ENCODE data around the gene ZNF19.

The ZNF19 gene

DNA sequence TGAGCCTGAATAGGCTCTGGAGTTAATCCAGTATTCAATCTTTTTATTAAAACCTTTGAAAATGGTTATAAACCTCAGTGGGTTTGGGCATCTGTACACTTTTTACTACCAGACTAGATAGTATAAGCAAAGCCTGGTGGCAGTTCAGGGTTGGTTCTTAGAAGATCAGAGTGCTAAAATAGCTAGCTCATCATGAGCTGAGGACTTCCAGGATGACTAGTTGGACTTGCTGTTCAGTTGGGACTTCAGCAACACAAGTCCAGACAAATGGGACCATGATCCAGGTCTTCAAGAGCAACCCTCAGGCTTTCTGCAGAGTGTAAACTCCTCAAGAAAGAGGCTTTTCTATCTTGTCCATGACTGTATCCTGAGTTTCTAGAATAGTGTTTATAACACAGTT is 1.2 kb upstream of the ZNF19 start:
- DNase-seq (ENCODE audit: low read depth in 2 of 2) = no peak

DNA sequence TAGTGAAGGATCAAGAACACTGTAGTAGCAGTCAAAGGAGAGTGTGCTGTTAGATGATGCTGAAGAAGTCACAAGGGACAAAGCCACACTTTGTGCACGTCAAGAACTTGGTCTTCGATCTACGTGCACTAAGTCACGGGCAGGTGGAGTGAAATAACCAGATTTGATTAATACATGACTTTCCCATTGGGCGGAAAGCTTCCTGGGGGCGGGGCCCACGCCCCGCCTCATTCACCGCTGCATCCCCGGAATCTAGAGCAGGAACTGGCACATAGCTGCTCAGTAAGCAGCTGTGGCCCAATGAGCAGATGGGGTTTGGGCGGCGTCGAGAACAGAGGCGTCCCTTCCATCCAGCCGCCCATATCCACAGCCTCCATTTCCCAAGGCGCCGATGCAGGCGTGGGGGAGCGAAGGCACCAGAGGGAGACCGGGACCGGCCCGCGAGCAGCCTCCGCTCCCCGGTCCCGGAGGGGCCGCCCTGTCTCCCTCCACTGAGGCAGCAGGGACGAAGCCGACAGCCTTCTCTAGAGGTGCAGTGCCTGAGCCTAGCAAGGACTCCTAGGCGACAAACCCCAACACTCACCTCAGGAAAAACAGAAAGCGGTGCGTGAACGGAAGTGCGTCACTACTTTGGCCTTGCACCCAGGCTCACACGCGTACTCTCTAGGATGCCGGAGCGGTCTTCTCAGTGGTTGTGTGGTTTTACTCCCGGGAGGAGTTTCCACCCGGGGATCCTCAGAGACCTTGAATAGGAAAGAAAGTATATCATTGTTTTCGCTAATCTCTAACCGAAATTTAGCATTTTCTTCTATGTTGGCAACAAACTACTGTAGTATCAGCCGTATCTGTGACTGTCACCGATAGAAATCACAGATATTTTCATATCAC is 4.9 kb downstream of the ZNF19 start:
- DNase-seq (ENCODE audit: low read depth in 2 of 2) = peak; percentile 62 to 66

DNA sequence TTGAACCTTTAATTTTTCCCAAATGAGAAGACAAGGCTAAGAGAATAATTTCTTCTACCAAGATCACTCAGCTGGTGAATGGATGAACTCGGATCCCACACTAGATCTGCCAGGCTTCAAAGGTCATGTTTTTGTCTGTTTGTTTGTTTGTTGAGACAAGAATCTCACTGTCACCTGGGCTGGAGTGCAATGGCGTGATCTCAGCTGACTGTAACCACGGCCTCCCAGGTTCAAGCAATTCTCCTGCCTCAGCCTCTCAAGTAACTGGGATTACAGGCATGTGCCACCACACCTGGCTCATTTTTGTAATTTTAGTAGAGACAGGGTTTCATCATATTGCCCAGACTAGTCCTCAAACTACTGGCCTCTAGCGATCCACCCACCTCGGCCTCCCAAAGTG is 6.6 kb downstream of the ZNF19 start:
- no peak for DNase-seq (ENCODE audit: low read depth in 2 of 2)

DNA sequence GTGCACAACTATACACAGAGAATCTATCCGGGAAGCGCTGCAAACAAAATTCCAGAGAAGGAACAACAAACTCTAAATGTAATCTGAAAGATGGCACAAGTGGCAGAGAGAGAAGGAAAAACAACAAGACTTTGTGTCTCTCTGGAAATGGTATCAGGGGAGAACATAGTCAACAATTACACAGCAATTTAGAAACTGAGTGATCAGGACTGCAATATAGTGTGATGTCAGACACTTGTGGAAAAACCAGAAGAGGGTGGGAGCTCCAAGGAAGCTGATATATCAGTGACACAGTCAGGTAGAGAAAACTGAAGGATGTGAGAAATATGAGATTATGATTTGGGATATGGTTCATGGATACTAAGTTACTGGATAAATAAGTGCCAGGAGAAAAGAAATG is 8.2 kb downstream of the ZNF19 start:
- DNase-seq (ENCODE audit: low read depth in 2 of 2) = no peak

DNA sequence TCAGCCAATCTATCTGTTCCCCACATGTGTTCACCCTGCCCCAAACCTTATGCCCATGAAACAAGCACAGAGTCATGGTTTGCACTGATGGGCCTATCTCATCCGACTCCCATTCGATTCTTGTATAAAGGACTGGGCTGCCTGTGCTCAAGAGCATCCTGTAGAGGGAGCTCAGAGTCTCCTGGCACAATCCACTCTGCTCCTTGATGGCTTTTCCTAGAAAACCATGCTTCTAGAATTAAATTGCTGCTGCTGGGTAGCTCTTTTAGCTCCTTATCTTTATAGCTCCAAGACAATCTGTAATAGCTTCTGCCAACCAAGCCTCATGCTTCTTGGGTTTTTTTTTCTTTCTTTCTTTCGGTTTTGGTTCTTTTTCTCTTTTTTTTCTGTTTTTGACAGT is 9.7 kb downstream of the ZNF19 start:
- DNase-seq (ENCODE audit: low read depth in 2 of 2) = no peak

DNA sequence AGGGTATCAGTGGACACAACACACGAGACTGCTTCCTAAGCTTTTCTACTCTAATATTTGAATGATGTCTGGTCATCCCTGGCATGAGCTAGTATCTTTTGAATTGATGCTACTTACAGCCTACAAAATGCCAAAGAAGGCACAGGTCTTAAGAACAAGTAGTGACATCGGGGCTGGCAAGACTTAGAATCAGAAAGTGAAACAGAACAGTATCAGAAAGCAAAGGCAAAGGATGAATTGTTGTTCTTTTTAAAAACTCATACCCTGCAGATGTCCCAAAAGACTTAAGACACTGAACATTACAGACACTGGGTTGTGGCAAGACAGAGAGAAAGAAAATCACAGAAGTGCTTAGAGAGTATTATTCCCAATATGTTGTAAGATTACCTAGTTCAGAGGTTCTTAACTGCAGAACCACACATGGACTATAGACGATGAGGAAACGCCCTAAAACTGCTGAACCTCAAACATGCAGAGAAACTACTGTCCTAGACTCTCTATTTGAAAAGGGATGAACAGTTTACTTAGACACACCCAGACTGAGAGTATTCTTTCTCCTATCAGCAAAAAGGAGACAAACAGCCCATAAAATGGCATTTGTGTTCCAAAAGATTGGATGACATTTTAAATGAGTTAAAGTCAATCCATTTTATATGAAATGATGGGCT is 12.5 kb downstream of the ZNF19 start:
- DNase-seq (ENCODE audit: low read depth in 2 of 2) = no peak

DNA sequence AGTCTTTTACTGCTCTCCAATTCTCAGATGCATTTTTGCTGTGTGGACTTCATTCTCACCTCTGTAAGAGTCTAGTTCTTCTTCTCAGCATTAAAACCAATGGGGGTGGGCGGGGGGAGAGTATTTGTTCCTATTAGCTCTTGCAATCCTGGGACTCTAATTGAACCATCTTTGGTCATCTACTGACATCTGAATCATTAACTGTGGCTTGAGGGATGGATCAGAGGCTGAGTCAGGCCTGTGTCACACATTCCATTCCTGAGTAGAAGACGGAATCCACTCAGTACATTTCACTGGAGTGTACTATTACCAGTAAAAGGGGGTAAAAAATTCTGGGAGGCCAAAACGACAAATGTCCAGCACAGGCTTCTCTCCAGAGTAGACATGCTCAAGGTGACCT is 14.3 kb downstream of the ZNF19 start:
- no peak for DNase-seq (ENCODE audit: low read depth in 2 of 2)

DNA sequence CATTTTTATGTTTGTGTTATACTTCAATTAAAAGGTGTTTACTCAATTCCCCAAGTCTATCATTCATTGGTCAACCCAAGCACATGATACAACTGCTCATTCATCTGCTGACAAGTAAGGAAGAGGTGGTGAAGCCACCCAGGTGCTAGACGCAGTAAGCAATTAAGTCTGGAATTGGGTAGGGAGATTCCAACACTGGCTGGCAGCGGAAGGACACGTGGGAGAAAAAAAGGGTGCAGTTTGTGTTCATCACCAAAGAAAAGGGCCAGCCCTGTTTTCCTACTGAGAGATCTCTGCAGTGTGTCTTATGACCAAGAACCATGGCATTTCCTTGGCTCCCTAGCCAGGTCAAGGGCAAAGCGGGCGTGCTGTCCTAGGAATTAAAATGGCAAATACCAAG is 15.2 kb downstream of the ZNF19 start:
- no peak for DNase-seq (ENCODE audit: low read depth in 2 of 2)

DNA sequence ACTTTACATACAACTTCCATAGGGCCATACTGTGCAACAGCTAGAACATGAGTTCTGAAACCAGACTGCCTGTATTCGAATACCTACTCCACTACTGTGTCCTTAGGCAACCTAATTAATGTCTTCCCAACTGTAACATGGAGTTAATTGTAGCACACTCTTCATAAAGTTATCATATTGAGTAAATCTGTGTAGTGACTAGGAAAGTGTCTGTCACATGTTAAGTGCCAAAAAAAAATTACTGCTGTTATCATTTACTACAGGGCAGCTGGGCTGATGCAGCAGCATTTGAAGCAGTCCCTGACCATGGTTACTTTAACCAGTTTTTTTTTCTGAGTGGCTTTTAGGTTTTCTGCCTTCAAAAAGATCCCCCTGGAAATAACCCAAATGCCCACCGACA is 16.2 kb downstream of the ZNF19 start:
- no peak for DNase-seq (ENCODE audit: low read depth in 2 of 2)

DNA sequence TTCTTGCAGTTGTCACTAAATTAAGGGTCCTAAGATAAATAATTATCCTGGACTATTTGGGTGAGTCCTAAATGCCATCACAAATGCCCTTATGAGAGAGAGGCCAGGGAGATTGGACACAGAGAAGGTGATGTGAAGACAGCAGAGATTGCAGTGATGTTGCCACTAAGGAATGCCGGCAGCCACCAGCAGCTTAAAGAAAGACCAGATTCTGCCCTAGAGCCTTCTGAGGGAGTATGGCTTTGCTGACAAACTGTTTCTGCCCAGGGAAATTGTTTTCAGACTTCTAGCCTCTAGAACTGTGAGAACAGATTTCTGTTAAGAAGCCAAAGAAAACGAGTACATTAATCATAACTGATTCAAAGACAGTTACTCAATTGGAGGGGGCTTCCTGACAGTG is 17.1 kb downstream of the ZNF19 start:
- DNase-seq (ENCODE audit: low read depth in 2 of 2) = no peak

DNA sequence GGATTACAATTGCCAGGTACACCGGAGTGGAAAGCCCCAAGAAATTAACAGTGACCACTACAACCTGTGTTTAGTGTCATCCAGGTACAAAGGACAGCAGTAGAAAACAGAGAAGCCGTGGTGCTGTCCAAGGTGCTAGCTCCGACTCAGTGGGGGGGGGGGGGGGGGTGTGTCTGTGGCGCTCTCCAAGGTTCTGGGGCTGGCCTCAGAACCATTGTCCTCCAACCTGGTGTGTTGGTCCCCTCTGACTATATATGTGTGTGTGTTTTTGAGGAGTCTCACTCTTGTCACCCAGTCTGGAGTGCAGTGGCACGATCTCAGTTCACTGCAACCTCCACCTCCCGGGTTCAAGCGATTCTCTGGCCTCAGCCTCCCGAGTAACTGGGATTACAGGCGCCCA is 21.3 kb downstream of the ZNF19 start:
- DNase-seq (ENCODE audit: low read depth in 2 of 2) = peak; percentile 7 to 13

DNA sequence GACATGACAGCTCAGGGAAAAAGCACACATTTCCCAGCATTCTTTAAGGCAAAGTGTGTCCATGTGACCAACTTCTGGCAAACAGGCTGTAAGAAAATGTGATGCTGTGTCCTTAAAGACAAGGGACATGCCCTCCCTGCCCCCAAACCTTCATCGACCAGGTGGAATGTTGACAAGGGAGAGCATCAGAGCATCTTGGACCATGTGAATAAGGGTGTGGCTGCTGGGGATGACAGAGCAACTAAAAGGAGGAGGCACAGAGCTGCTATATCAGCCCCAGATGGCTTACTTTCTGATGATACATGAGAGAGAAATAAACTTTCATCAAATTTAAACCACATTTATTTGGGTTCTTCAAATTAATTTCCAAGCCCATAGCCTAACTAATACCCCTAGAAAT is 24.9 kb downstream of the ZNF19 start:
- DNase-seq (ENCODE audit: low read depth in 2 of 2) = no peak

DNA sequence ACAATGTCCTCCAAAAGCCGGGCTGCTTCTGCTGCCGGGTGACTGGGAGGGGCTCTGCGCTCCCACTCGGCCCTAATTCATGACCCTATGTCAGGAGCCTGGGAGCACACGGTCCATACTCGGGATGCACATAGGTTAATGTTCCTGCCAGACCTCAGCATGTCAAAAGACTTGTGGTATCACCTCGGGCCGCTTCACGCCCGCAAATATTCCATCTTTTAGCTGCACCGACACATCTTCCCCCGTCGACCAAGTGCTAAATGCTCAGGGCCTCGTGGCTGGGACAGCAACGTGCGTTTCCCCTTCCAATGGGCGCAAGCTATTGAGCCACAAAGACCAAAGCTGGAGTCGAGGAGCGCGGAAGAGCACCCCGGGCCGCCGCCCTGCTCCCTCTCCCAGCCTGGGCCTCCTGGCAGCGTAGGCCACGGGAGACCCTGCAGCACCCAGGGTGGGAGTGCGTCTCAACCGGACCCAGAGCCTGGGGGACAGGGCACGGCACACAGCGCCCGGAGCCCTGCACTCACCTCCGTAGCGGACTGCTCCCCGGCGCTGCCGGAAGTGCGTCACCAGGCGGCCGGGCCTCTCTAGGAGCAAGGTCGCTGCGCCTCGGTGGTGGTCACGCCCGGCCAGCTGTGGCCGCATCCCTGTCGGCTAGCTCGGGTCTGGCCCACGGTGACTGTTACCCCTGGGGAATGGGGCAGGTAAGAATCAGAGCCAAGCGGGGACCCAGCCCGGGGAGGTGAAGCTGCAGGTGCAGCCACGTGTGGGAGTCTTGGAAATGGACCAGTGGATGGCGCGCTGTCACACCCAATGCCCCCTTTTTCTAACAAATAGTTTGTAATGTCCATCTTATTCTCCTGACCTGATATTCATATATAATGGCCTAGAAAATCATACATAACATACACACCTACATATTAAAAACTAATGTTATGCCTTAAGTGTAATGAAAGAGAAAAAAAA is 27.2 kb downstream of the ZNF19 start, which contains the start of gene ZNF23:
TSS of gene ZNF23 (minus strand) at position 562 of the 963 bp plus-strand sequence. CDS start 5,451 bp downstream, outside the sequence.
- DNase-seq (ENCODE audit: low read depth in 2 of 2) = peak; percentile 64 to 69

DNA sequence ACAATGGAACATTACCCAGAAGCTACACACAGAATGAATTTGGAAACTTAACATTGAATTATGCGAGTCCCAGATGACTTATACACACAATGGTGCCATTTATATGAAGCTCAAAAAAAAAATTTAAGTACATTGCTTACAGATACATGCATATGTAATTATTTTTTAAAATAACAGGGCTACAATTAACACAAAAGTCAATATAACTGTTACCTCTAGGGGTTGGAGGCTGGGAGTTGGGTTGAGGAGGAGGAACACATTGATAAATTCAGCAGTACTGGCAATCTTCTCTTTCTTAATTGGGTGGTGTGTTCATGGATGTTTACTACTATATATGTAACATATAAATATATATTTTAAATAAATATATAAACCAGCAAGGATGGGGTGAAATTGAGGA is 28.2 kb downstream of the ZNF19 start:
- DNase-seq (ENCODE audit: low read depth in 2 of 2) = no peak

DNA sequence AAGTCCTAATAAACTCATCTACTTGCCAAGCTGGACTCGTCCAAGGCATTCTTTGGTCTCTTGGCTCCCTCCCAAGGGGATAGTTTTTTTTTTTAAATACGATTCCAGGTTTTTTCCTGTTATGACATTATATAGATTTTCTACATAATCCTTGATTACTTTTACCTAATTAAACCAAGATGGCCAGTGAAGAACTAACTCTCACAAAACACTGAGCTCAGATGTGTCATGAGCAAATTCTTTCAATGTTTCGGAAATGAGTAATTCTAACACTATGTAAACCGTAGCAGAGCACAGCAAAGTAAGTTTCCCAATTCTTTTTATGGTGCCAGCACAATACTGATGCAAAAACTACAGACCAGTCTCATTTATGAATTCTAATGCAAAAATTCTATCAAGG is 28.9 kb downstream of the ZNF19 start:
- DNase-seq (ENCODE audit: low read depth in 2 of 2) = no peak

DNA sequence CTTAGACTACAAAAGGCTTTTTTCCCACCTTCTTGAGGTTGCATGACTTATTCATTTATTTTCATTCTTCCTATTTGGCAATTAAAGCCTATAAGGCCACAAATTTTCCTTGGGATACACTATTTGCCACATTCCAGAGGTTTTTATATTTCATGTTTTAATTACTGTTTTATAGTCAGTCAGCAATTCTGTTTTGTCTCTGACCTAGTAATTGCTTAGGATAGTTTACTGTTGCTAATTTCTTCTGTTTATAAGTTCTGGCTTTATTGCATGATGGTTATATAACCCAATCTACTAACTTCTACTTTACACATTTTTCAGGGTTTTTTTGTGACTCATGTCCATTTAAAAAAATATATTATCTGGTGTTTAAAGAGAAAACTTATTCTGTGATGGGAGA is 29.6 kb downstream of the ZNF19 start:
- no peak for DNase-seq (ENCODE audit: low read depth in 2 of 2)

DNA sequence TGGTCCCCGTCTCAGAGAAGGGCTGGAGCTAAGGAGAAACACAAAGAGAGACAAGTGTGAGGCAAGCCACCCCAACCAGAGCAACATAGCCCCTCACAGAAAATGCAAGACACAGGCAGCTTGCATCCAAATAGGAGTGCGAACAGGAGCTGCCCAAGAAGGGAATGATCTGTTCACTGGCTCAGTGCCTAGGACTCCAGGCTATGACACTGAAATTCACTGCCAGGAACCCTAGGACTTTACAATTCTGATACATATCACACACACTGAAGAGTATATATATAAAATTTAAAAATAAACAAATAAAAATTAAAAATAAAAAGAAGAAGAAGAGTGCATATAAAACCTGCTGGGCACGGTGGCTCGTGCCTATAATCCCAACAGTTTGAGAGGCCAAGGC is 32.3 kb downstream of the ZNF19 start:
- DNase-seq (ENCODE audit: low read depth in 2 of 2) = no peak

DNA sequence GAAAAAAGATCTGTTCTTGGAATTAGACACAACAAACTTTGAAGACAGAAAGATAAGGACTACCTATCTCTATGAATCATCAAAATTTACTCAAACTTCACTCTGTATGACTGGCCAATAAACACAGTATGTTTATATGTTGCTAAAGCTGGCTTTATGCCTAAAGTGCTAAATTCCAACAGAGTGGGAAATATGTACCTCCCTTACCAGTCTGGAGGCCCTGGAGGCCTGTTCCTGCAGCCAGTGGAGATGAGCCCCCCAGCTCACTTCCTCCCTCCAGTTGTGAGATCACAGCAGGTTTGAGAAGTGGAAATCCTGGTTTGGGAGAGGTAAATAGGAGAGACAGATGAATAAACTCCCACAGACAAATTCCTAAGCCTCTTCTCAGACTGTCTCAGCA is 36.1 kb downstream of the ZNF19 start:
- no peak for DNase-seq (ENCODE audit: low read depth in 2 of 2)

DNA sequence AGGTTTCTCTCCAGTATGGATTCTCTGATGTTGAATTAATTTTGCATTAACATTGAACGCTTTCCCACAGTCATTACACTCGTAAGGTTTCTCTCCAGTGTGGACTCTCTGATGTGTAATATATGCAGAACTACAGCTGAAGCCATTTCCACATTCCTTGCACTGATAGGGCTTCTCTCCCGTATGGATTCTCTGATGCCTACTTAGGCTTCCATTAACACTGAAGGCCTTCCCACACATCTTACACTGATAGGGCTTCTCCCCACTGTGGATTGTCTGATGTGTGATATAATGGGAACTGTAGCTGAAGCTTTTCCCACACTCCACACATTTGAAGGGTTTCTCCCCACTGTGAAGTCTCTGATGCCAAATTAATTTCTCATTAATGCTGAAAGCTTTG is 40.1 kb downstream of the ZNF19 start:
- DNase-seq (ENCODE audit: low read depth in 2 of 2) = no peak

DNA sequence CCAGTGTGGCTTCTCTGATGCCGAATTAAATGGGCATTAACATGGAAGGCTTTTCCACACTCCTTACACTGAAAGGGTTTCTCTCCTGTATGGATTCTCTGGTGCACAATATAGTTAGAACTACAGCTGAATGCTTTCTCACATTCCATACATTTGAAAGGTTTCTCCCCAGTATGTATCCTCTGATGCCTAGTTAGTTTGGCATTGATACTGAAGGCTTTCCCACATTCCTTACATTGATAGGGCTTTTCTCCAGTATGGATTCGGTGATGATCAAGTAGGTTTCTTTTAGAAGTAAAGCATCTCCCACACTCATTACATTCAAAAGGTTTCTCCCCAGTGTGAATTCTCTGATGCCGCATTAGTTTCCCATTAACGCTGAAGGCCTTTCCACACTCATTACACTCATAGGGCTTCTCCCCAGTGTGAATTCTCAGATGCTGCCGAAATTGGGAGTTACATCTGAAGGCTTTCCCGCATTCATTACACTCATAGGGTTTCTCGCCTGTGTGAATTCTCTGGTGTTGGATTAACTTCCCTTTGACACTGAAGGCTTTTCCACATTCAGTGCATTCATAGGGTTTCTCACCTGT is 40.8 kb downstream of the ZNF19 start:
- DNase-seq (ENCODE audit: low read depth in 2 of 2) = no peak

DNA sequence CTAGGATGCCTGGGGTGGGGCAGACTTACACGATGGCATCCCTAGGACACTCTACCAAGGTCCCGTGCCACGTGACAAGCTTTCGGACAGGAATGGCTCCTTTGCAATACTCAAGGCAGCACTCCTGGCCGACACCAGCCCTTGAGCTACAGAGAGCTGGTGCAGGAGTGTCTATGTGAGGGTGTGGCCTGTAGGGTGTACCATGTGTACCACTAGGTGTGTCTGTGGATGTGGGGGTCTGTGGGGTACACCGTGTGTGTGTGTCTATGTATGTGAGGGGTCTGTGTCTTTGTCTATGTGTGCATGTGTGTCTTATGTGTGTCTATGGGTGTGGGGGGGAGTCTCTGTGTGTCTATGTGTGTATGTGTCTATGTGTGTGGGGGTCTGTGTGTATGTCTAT is 45.4 kb downstream of the ZNF19 start:
- no peak for DNase-seq (ENCODE audit: low read depth in 2 of 2)

DNA sequence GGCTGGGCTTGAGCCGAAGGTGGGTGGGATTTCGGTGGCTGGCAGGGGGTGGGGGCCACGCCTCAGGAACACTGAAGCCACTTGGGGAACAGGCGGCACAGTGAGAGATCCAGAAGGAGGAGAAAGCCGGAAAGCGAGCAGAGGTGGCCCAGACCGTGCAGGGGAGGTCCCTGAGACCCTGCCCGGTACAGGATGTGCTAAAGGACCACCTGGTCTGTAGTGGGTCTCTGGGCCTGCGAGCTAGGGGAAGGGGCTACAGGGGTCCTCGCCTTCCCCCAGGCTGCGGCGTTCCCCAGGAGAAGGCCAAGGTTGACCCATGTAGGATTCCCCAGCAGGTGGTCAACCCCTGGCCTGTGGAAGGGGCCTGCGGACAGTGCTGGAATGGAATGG is 47.1 kb downstream of the ZNF19 start, which contains the start of gene TLE7:
TSS of gene TLE7 (minus strand) at position 4 of the 390 bp plus-strand sequence. CDS start 8,730 bp downstream, outside the sequence.
- DNase-seq (ENCODE audit: low read depth in 2 of 2) = no peak

All from activated CD4-positive, alpha-beta T cell treated with anti-CD3 and anti-CD28 coated beads for 24 hours (primary cell).